Mesenteric fat pad (tissue), 1 donor: ENCODE results near the gene SLCO4A1. TPM values are rescaled to one million over a fixed set of nuclear protein-coding genes. Genes with fewer than 3 reads are reported as not detected.

Experiments used
- DNase-seq: peaks from one replicate; pipeline ENCODE4 v3.0.0-alpha.2; 2020; ENCODE audit warnings: low spot score
- long read RNA-seq: library from polyadenylated mRNA; unstranded; transcript quantifications from one replicate; pipeline ENCODE4 v2.0.0, GENCODE V29; 2020
- total RNA-seq: library from RNA; stranded (reverse); fragmentation: NEBNext Ultra II Directional; extraction: Animal tissue kit (Norgen Biotek cat#: 25700); gene quantifications from one replicate; pipeline ENCODE4 v1.2.1, GENCODE V29; 2021
- donor health status: DM: yes; HTN: yes; CAD: no.

The SLCO4A1 gene
- 44.4 TPM for total RNA-seq
- long read RNA-seq, transcript SLCO4A1-202 (11 exons, 2,665 nt), result major isoform, 24 of 114 reads
- long read RNA-seq, transcript SLCO4A1-201 (12 exons, 2,776 nt), result minor isoform, 19 of 114 reads
- long read RNA-seq, partial matches to known transcripts, result 27 of 114 reads
- long read RNA-seq, other reads (novel, unspliced or antisense), result 39 of 114 reads

DNA sequence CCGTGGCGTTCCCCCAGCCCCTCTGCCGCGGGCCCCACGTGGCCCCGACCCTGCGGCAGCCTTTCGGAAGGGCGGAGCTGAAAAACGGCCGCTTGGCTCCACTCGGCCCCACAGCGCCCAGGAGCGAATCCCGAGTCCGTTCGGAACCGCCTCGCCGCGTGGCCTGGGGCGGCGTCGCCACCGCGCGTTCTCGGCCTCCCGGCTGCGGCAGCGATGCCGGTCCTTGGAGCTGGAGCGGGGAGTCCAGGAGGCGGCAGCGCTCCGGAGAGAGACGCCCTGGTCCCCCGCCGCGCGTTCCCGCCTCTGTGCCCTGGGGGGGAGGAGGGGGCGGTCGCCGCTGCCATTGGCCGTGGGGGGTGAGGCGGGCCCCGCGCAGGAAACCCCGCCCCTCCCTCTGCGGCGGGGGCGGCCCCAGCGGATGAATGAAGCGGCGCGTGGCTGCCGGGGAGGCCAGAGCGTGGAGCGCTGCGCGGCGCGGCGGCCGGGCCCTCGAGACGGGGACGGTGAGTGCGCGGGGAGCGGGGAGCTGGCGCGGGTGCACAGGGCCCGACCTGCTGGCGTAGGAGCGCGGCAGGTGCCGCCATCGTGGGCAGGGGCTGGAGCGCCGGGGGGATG lies at the start of gene SLCO4A1:
Gene SLCO4A1, plus strand, starts transcription at position 453 of the 615 bp plus-strand sequence. CDS start 13,952 bp downstream, outside the sequence.
- DNase-seq, result no peak

GRCh38 chr20:62592506-62593177 lies 49.7 kb upstream of the SLCO4A1 start:
- no peak for DNase-seq

GRCh38 chr20:62593616-62594015 lies 48.7 kb upstream of the SLCO4A1 start:
- no peak for DNase-seq

GRCh38 chr20:62595069-62595468 lies 47.2 kb upstream of the SLCO4A1 start:
- no peak for DNase-seq

- no peak for DNase-seq
Observed at GRCh38 chr20:62595491-62595890, 46.8 kb upstream of the SLCO4A1 start.

GRCh38 chr20:62596486-62596885 lies 45.8 kb upstream of the SLCO4A1 start:
- DNase-seq, result no peak

DNA sequence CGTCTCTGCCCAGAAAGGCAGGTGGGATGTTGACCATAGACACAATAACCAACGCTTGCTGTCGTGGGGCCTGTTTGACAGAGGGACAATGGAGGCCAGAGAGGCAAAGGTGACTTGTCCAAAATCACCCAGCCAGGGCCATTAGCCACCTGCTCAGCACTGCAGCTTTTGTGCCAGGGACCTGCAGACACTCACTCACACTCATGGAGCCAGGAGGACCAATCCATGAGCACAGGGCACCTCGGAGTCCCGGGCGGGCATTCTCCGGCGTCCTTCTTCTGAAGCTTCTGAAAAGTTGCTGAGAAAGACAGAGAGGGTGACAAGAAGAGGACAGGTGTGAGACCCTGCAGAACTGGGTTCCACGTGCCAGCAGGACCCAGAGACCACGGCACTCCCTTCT lies 45.4 kb upstream of the SLCO4A1 start:
- DNase-seq, result no peak

GRCh38 chr20:62597416-62598115 lies 44.7 kb upstream of the SLCO4A1 start:
- DNase-seq, result no peak

DNA sequence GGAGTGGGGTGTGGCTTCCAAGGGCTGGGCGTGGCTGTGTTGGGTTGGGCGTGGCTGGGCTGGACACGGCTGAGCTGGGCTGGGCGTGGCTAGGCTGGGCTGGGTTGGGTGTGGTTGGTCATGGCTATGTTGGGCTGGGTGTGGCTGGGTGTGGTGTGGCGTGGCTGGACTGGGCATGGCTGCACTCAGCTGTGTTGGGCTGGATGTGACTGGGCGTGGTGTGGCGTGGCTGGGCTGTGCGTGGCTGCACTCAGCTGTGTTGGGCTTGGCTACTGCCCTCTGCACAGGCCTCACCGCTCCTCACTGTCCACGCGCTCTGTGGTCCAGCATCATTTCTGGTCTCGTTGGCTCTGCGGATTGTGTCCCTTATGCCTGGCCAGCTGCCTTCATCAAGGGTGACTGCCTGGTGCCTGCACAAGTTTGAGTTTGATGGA lies 43.5 kb upstream of the SLCO4A1 start:
- no peak for DNase-seq

DNA sequence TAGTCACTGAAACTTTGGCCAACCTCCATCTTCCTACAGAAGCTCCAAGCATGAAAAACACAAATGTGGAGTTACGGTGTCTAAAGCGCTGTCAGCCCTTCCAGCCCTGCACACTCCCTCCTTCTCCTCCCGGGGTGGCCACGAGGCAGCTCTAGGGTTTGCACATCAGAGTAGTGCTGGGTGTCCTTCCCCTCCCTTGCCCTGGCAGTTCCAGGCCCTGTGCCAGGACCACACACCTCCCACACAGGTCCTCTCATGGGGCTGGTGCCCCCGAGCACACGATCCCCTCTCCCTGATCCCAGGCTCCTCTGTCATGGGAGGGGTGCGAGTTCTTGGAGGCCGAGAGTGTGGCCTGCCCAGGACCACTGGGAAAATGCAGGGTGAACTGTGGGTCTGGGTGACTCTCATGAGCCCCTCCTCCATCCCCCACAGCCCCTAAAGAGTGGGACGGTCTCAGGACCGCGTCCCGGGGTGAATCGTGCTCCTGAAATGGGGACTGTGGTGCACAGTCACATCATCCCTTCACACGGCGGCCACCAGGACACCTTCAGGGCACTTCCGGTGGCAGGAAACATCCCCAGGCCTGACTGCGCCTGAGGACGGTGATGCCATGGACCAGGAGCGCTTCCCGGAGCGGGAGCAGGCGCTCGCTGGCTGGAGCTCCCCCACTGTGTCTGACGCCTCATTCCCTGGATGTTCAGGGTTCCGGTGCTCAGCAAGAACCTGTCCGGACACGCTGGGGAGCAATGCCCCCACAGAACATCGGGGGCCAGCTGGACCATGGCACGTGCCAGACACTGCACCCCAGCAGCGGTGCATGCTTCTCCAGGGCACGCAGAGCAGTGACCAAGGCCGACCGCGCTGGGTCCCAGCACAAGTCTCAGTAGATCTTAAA lies 42.8 kb upstream of the SLCO4A1 start:
- DNase-seq, result no peak

GRCh38 chr20:62601172-62601571 lies 41.1 kb upstream of the SLCO4A1 start:
- no peak for DNase-seq

DNA sequence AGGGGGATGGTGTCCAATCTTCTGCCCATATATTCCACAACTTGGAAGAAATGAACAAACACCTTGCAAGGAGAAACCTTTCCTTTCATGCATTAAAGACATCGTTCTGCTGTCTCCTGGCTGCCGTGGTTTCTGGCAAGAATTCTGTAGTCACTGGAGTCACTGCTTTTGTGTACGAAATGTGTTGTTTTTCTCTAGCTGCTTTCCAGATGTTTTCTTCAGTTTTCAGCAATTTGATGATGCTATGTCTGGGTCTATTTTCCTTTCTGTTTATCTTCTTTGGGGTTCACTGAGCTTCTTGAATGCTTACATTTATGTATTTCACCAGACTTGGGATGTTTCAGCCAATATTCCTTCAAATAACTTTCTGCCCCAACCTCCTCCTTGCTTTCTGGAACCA lies 40.6 kb upstream of the SLCO4A1 start:
- DNase-seq, result no peak

DNA sequence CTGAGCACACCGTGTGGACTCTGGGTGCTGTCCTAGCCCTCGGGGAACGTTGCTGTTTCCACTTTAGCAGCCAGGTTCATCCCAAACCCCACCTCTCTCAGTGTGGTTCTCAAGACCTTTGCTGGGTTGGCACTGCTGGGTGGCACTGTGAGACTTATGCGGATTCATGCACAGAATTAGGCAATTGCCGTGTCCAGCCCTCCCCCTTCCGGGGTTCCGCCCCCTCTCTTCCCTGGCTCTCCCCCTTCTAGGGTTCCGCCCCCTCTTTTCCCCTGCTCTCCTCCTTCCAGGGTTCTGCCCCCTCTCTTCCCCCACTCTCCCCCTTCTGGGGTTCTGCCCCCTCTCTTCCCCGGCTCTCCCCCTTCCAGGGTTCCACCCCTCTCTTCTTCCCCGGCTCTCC lies 39.8 kb upstream of the SLCO4A1 start:
- DNase-seq, result no peak

DNA sequence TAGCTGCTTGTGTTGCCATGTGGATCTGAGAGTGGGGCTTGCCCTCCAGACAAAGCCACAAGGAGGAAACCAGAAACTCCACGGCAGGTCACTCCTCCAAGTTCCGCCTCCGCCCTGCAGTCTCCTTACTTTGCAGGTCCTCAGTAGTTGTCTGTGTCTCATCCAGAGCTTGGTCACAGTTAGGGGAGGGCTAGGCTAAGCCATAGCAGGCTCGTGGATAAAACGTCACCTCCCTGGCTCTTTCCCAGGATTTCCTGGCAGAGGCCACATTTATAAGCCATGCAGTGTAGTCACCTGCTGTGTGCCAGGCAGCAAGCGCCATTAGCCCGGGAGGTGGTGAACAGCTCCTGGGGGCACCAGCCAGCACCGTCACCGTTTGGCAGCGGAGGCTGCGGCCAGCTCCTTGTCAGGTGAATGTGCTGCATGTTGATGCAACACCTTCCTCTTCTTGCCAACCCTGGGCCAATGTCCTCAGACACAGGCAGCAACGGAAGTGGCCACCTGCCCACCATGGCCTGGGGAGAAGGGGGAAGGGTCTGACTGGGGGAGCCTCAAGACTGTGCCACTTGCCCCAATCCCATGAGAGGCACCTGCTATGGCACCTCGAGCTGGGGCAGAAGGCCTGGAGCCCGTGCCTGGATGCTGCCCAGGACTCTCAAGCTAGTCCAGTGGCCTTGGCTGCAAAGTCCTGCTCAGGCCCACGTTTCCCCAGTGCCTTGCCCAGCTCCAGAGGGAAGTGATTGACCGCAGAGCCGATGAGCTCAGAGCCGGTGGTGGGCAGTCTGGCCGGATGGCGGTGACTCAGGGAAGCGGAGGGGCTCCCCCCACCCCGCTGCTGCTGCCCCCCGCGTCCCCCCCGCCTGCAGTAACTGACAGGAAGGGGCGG lies 39.0 kb upstream of the SLCO4A1 start:
- no peak for DNase-seq

GRCh38 chr20:62603907-62604785 lies 38.2 kb upstream of the SLCO4A1 start:
- DNase-seq, result no peak

DNA sequence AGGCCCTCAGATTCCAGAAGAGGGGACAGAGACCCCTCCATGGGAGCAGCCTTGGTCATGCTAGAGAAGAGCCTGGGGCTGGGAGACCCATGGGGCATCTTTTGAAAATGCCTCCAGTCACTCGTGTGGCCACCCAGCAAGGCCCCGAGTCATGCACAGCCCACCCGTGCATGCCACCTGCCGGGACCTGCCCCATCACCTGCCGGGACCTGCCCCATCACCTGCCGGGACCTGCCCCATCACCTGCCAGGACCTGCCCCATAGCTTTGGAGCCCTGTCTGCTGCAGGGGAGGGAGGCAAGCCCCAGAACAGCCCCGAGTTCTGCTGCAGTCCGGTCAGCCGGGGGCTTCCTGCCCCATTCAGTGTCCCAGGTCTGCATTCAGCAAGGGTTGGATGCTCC lies 37.5 kb upstream of the SLCO4A1 start:
- DNase-seq, result no peak

GRCh38 chr20:62605236-62605943 lies 36.9 kb upstream of the SLCO4A1 start:
- no peak for DNase-seq

GRCh38 chr20:62606016-62606415 lies 36.3 kb upstream of the SLCO4A1 start:
- no peak for DNase-seq
